Tibial artery (tissue), 4 donors: Measurements from ENCODE around the gene F10.

Experiments used
- DNase-seq, 2 donors: peaks; one replicate each; pipeline ENCODE4 v3.0.0-alpha.2; 2019
- H3K27ac ChIP-seq, 2 donors: fragments of 200-600 bp; sonication (generic) in 1 of 2; 1 replicate in 1 of 2; 2 replicates in 1 of 2; pipeline ENCODE4 v1.5.1; 2018 to 2019; ENCODE audit warnings: mild to moderate bottlenecking in 1 of 2
- H3K27me3 ChIP-seq, 2 donors: fragments of 200-600 bp; sonication (generic) in 1 of 2; one replicate each; pipeline versions ENCODE4 v1.5.1 to v1.6.0; 2016 to 2019
- H3K36me3 ChIP-seq, 3 donors: fragments of 200-600 bp; sonication (generic) in 2 of 3; one replicate each; pipeline ENCODE4 v1.5.1; 2016 to 2019; ENCODE audit warnings: mild to moderate bottlenecking in 2 of 3
- H3K4me1 ChIP-seq, 4 donors: fragments of 200-600 bp; sonication (generic) in 2 of 4; 1 replicate in 3 of 4; 2 replicates in 1 of 4; pipeline ENCODE4 v1.5.1; 2016 to 2019
- H3K4me3 ChIP-seq, 2 donors: fragments of 200-600 bp; sonication (generic) in 1 of 2; 1 replicate in 1 of 2; 2 replicates in 1 of 2; pipeline ENCODE4 v1.5.1; 2018 to 2019; ENCODE audit warnings: mild to moderate bottlenecking in 2 of 2
- H3K9me3 ChIP-seq, 3 donors: fragments of 200-600 bp; sonication (generic) in 1 of 3; one replicate each; pipeline ENCODE4 v1.5.1; 2016 to 2019
- intact Hi-C: fragments of 100-400 bp; cut with DNase I; formaldehyde crosslinking; loops from one replicate; pipeline ENCODE4 v1.15.0; 2023; ENCODE audit warnings: low total_unique reads
- TF ChIP-seq, protein P1 (sequence below), 2 experiments: fragments of 200-600 bp in 1 of 2; fragments of 450-650 bp in 1 of 2; IDR thresholded peaks; one replicate each; pipeline ENCODE4 v1.5.1; 2017 to 2019; ENCODE audit warnings: antibody characterized with exemption in 2 of 2, mild to moderate bottlenecking in 1 of 2, moderate library complexity in 1 of 2

F10 gene

DNA sequence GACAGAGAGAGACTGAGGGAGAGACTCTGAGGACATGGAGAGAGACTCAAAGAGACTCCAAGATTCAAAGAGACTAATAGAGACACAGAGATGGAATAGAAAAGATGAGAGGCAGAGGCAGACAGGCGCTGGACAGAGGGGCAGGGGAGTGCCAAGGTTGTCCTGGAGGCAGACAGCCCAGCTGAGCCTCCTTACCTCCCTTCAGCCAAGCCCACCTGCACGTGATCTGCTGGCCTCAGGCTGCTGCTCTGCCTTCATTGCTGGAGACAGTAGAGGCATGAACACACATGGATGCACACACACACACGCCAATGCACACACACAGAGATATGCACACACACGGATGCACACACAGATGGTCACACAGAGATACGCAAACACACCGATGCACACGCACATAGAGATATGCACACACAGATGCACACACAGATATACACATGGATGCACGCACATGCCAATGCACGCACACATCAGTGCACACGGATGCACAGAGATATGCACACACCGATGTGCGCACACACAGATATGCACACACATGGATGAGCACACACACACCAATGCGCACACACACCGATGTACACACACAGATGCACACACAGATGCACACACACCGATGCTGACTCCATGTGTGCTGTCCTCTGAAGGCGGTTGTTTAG, 3.3 kb upstream of the F10 start:
- H3K27ac ChIP-seq, result no peak overlapping the region
- H3K4me3 ChIP-seq, result no peak overlapping the region
- intact Hi-C loops, result no loop called here
- TF ChIP-seq, protein P1, sequence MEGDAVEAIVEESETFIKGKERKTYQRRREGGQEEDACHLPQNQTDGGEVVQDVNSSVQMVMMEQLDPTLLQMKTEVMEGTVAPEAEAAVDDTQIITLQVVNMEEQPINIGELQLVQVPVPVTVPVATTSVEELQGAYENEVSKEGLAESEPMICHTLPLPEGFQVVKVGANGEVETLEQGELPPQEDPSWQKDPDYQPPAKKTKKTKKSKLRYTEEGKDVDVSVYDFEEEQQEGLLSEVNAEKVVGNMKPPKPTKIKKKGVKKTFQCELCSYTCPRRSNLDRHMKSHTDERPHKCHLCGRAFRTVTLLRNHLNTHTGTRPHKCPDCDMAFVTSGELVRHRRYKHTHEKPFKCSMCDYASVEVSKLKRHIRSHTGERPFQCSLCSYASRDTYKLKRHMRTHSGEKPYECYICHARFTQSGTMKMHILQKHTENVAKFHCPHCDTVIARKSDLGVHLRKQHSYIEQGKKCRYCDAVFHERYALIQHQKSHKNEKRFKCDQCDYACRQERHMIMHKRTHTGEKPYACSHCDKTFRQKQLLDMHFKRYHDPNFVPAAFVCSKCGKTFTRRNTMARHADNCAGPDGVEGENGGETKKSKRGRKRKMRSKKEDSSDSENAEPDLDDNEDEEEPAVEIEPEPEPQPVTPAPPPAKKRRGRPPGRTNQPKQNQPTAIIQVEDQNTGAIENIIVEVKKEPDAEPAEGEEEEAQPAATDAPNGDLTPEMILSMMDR (IDR thresholded peaks at IDR 0.05), result no peak
- H3K4me1 ChIP-seq, result peaks cover 0 to 9% (median 1%) of the 10 kb centered on the region in 4 donors
- peaks cover 0 to 9% of the 10 kb centered on the region in 2 donors for H3K27me3 ChIP-seq
- H3K36me3 ChIP-seq, result no peaks in the 10 kb centered on the region
- no peaks in the 10 kb centered on the region for H3K9me3 ChIP-seq
- no peak for DNase-seq

DNA sequence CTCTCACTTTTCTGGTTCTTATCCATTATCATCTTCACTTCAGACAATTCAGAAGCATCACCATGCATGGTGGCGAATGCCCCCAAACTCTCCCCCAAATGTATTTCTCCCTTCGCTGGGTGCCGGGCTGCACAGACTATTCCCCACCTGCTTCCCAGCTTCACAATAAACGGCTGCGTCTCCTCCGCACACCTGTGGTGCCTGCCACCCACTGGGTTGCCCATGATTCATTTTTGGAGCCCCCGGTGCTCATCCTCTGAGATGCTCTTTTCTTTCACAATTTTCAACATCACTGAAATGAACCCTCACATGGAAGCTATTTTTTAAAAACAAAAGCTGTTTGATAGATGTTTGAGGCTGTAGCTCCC, 2.8 kb upstream of the F10 start:
- TF ChIP-seq, protein P1 (IDR thresholded peaks at IDR 0.05), result no peak
- H3K27ac ChIP-seq, result no peak overlapping the region
- no peak overlapping the region for H3K4me3 ChIP-seq
- peak in 1 of 2 donors; percentile 13 for DNase-seq
- H3K27me3 ChIP-seq, result peaks cover 0 to 9% of the 10 kb centered on the region in 2 donors
- H3K4me1 ChIP-seq, result peaks cover 0 to 9% (median 1%) of the 10 kb centered on the region in 4 donors
- intact Hi-C loops, result no loop called here
- H3K36me3 ChIP-seq, result no peaks in the 10 kb centered on the region
- no peaks in the 10 kb centered on the region for H3K9me3 ChIP-seq

DNA sequence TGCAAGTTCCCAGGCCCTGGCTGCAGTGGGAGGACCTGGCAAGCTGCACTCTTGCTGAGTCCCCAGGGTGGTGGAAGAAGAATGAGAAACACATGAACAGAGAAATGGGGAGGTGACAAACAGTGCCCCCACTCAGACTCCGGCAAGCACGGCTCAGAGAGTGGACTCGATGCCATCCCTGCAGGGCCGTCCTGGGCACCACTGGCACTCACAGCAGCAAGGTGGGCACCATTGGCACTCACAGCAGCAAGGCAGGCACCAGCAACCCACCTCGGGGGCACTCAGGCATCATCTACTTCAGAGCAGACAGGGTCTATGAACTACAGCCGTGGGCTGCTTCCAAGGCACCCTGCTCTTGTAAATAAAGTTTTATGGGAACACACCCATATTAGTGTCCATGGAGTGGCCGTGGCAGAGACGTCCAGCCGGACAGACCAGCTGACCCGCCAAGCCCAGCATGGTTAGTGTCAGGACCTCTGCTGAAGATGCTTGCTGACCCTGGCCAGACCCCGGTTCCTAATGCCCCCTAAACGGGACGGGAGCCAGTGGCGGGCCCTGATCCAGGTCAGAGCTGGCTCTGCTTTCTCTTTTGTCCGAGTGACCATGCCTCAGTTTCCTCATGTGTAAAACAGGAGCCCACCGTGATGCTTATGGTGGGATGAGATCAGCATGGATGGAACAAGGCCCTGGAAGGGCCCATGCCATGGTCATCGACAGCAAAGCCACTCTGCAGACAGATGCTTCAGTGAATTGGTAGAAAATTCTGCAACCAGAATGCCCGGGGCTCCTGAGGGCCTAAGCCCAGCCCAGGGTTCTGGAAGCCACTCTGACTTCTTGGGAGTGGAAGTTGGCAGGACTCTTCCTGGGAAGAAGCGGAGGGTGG, 2.1 kb upstream of the F10 start:
- Histone ChIP-seq H3K9me3 (no peaks in the 10 kb centered on the region), H3K36me3 (no peaks in the 10 kb centered on the region), H3K4me3 (no peak overlapping the region), H3K4me1 (peaks cover 0 to 9% (median 1%) of the 10 kb centered on the region in 4 donors), H3K27ac (no peak overlapping the region), H3K27me3 (peaks cover 0 to 5% of the 10 kb centered on the region in 2 donors)
- peak; percentile 12 to 41 for DNase-seq
- intact Hi-C loops, result no loop called here
- TF ChIP-seq, protein P1 (IDR thresholded peaks at IDR 0.05), result no peak

DNA sequence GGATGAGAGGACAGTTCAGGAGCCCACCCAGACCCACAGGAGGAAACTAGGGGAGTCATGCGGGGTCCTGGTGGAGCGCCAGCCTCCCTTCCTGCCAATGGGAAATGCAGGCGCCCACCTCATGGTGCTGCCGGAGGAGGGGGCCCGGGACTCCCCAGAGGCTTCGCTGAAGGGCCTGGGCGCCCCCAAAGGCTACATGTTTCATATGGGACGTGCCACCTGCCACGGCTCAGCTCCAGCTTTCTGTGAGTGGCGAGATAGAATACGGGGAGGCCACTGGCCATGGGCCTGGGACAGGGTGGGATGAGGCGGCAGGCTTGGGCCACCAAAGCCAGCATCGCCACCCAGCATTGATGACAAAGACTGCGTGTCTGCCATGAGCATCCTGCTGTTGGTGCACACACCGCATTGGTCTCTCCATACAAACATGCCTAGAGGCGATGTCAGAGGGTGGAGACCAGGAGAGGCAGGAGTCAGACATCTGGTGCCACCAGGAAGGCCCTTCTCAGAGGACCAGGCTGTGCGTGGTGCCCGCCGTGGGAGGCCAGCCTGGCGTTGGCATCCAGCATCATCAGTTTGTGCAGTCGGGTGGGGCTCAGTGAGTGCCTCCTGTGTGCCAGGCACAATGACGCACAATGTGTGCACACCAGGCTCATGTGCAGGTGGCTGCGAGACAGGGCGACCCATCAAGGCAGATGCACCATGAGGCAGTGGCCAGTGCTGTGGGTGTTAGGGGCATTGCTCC, 1.2 kb upstream of the F10 start:
- intact Hi-C loops, result no loop called here
- H3K36me3 ChIP-seq, result no peaks in the 10 kb centered on the region
- peak in 1 of 2 donors; percentile 49 for DNase-seq
- H3K4me3 ChIP-seq, result no peak overlapping the region
- peaks cover 0 to 9% (median 1%) of the 10 kb centered on the region in 4 donors for H3K4me1 ChIP-seq
- peaks cover 0 to 2% of the 10 kb centered on the region in 2 donors for H3K27me3 ChIP-seq
- H3K9me3 ChIP-seq, result no peaks in the 10 kb centered on the region
- no peak overlapping the region for H3K27ac ChIP-seq
- TF ChIP-seq, protein P1 (IDR thresholded peaks at IDR 0.05), result no peak

DNA sequence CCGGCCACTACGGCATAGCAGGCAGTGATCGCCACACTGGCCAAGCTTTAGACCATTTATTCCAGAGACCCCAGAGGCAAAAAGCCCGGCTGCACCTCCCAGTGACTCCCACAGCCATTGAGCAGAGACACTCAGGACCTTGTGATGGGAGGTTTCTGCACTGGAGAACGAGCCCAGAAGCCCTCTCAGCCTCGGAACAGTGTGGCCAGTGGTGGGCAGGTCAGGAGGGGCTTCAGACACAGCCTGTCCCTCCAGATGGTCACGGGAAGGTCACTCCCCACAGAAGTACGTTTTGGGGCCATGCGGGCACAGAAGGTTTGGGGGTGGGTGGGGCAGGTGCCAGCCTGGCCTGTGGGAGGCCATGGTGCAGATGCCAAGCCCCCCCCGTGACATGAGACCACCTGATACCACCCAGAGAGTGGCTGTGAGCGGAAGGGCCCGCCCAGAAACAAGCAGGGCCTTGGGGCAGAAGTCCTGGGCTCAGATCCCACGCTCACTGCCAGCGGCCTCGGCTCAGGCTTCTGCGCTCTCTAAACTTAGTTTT, 599 bp upstream of the F10 start:
- Histone ChIP-seq H3K4me3 (peak overlapping the region; percentile 32 to 43), H3K9me3 (no peaks in the 10 kb centered on the region), H3K4me1 (peaks cover 0 to 9% (median 1%) of the 10 kb centered on the region in 4 donors), H3K36me3 (no peaks in the 10 kb centered on the region), H3K27me3 (no peaks in the 10 kb centered on the region), H3K27ac (peak overlapping the region; percentile 52 to 62)
- TF ChIP-seq, protein P1 (IDR thresholded peaks at IDR 0.05), result no peak
- intact Hi-C loops, result no loop called here
- DNase-seq, result peak in 1 of 2 donors; percentile 59
